Naive B cell (primary cell): Measurements from ENCODE around the gene KAZN. TPM values are rescaled to one million over a fixed set of nuclear protein-coding genes. Genes with fewer than 3 reads are reported as not detected.

ENCODE experiments used
- ATAC-seq, 2 donors: fragments of 150-1000 bp; cut with Tn5 transposase; 2 replicates each; pipeline ENCODE4 v1.10.0; 2021; ENCODE audit warnings: low read depth in 2 of 2, mild to moderate bottlenecking in 2 of 2, moderate library complexity in 2 of 2
- DNase-seq: peaks from one replicate; pipeline ENCODE4 v3.0.0; 2022
- H3K27ac Mint-ChIP-seq, 6 donors: one replicate each; pipeline ENCODE4 v1.8.0; 2020 to 2022; ENCODE audit warnings: mild to moderate bottlenecking in 6 of 6, mixed read lengths in 6 of 6, moderate library complexity in 5 of 6, inconsistent platforms in 2 of 6
- H3K27me3 Mint-ChIP-seq, 3 donors: one replicate each; pipeline ENCODE4 v1.8.0; 2021 to 2022; ENCODE audit warnings: mixed read lengths in 3 of 3, mild to moderate bottlenecking in 1 of 3
- H3K36me3 Mint-ChIP-seq, 2 donors: one replicate each; pipeline ENCODE4 v1.8.0; 2020 to 2022; ENCODE audit warnings: mixed read lengths in 2 of 2, inconsistent platforms in 1 of 2, mild to moderate bottlenecking in 1 of 2
- H3K4me1 Mint-ChIP-seq, 3 donors: one replicate each; pipeline ENCODE4 v1.8.0; 2020 to 2022; ENCODE audit warnings: mixed read lengths in 3 of 3, inconsistent platforms in 1 of 3, mild to moderate bottlenecking in 1 of 3, moderate library complexity in 1 of 3
- H3K4me3 Mint-ChIP-seq, 8 donors: one replicate each; pipeline ENCODE4 v1.8.0; 2020 to 2022; ENCODE audit warnings: mild to moderate bottlenecking in 8 of 8, mixed read lengths in 8 of 8, moderate library complexity in 8 of 8, inconsistent platforms in 2 of 8
- H3K9me3 Mint-ChIP-seq, 7 donors: one replicate each; pipeline ENCODE4 v1.8.0; 2020 to 2022; ENCODE audit warnings: mixed read lengths in 7 of 7, mild to moderate bottlenecking in 5 of 7, inconsistent platforms in 2 of 7, moderate library complexity in 1 of 7
- polyA plus RNA-seq, 6 donors: library from polyadenylated mRNA; unstranded; fragments of 300-500 nt; fragmentation: Illumina TruSeq; gene quantifications; one replicate each; pipeline ENCODE4 v1.2.3, GENCODE V29; 2021; ENCODE audit warnings: low read depth in 6 of 6

Gene KAZN
- polyA plus RNA-seq, 6 donors from 2014 or later = 0.16 TPM; not detected in 5

DNA sequence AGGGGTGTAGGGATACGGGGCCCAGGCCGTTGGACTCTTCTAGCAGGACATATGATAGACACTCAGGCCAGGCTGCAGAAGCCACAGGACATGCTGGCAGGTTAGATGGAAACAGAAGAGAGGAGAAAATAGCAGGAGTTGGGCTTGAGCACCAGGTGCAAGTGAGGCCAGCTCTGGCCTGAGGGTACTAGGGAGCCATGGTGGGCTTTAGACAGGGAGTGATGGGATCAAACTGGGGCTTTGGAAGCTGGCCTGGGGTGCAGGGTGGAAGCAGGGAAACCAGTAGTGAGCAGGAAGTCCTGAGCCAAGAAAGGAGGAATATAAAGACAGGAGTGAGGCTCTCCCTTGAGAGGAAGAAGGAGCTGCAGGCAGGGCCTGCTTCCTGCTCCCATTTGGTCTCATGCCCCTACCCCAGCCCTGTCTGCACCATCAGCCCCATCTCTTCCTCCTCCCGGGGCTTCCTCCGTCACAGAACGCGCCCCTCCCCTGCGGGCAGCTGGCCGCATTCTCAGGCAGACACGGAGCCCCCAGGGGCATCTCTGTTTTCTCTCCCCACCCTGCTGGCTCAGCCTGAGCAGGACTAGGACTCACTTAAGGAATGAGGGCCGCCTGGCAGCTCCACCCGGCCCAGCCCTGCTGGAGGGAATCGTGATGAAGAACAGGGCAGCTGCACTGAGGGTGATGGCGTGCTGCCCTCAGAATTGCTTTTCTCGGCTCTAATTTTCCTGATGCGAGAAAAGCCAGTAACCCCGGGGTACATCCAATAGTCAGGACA lies 389.5 kb downstream of the KAZN start:
- ATAC-seq (no peak), DNase-seq (no peak)
- Mint-ChIP-seq H3K4me3 (no peak overlapping the region), H3K36me3 (no peaks in the 10 kb centered on the region), H3K27me3 (peaks cover 0 to 8% (median 0%) of the 10 kb centered on the region in 3 donors), H3K27ac (no peak overlapping the region), H3K4me1 (no peaks in the 10 kb centered on the region), H3K9me3 (no peaks in the 10 kb centered on the region)

- H3K27me3 Mint-ChIP-seq = peaks cover 0 to 8% (median 0%) of the 10 kb centered on the region in 3 donors
- no peaks in the 10 kb centered on the region for H3K9me3 Mint-ChIP-seq
- no peak for DNase-seq
- no peak overlapping the region for H3K27ac Mint-ChIP-seq
- no peak for ATAC-seq
- no peaks in the 10 kb centered on the region for H3K4me1 Mint-ChIP-seq
- H3K4me3 Mint-ChIP-seq = no peak overlapping the region
- no peaks in the 10 kb centered on the region for H3K36me3 Mint-ChIP-seq
Observed at GRCh38 chr1:14988636-14989035, 390.2 kb downstream of the KAZN start.

- H3K9me3 Mint-ChIP-seq = no peaks in the 10 kb centered on the region
- H3K27ac Mint-ChIP-seq = no peak overlapping the region
- DNase-seq (no peak), ATAC-seq (no peak)
- H3K36me3 Mint-ChIP-seq = no peaks in the 10 kb centered on the region
- no peak overlapping the region for H3K4me3 Mint-ChIP-seq
- peaks cover 0 to 2% (median 0%) of the 10 kb centered on the region in 3 donors for H3K27me3 Mint-ChIP-seq
- H3K4me1 Mint-ChIP-seq = no peaks in the 10 kb centered on the region
Observed at GRCh38 chr1:14989931-14990728, 391.6 kb downstream of the KAZN start.

DNA sequence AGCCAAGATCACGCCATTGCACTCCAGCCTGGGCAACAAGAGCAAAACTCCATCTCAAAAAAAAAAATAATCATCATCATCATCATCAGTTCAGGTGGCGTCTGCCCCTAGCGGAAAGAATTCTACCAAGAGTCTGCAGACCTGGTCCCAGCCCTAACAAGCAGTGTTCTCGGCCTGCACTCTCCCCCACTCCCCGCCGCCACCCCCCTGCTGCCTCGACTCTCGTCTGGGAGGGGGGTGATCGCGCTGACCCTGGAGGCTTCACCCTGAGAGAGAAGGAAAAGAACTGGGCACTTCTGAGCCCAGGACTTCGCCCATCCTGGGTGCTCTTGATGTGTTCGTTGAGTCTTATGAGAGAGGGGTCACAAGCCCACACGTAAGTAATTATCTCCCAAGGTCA lies 394.9 kb downstream of the KAZN start:
- no peaks in the 10 kb centered on the region for H3K4me1 Mint-ChIP-seq
- H3K4me3 Mint-ChIP-seq = no peak overlapping the region
- H3K36me3 Mint-ChIP-seq = no peaks in the 10 kb centered on the region
- H3K9me3 Mint-ChIP-seq = peaks cover 0 to 1% (median 0%) of the 10 kb centered on the region in 7 donors
- no peak overlapping the region for H3K27ac Mint-ChIP-seq
- DNase-seq = no peak
- peaks cover 0 to 7% (median 0%) of the 10 kb centered on the region in 3 donors for H3K27me3 Mint-ChIP-seq
- ATAC-seq = no peak

GRCh38 chr1:14994148-14994547 lies 395.7 kb downstream of the KAZN start:
- ATAC-seq = no peak
- Mint-ChIP-seq H3K36me3 (no peaks in the 10 kb centered on the region), H3K4me1 (no peaks in the 10 kb centered on the region)

GRCh38 chr1:14994841-14995437 lies 396.5 kb downstream of the KAZN start:
- no peaks in the 10 kb centered on the region for H3K4me1 Mint-ChIP-seq
- ATAC-seq (no peak), DNase-seq (no peak)
- no peak overlapping the region for H3K27ac Mint-ChIP-seq
- no peaks in the 10 kb centered on the region for H3K36me3 Mint-ChIP-seq
- peaks cover 0 to 1% (median 0%) of the 10 kb centered on the region in 7 donors for H3K9me3 Mint-ChIP-seq
- H3K27me3 Mint-ChIP-seq = peaks cover 0 to 7% (median 4%) of the 10 kb centered on the region in 3 donors
- H3K4me3 Mint-ChIP-seq = no peak overlapping the region

More at GRCh38 chr1:14994148-14994547, 395.7 kb downstream of the KAZN start:
- H3K4me3 Mint-ChIP-seq = no peak overlapping the region
- DNase-seq = no peak
- H3K27me3 Mint-ChIP-seq = peaks cover 0 to 7% (median 0%) of the 10 kb centered on the region in 3 donors
- H3K27ac Mint-ChIP-seq = no peak overlapping the region
- H3K9me3 Mint-ChIP-seq = peaks cover 0 to 1% (median 0%) of the 10 kb centered on the region in 7 donors

- Mint-ChIP-seq H3K4me3 (no peak overlapping the region), H3K4me1 (no peaks in the 10 kb centered on the region), H3K9me3 (peaks cover 0 to 1% (median 0%) of the 10 kb centered on the region in 7 donors), H3K27me3 (peaks cover 0 to 9% (median 7%) of the 10 kb centered on the region in 3 donors), H3K36me3 (no peaks in the 10 kb centered on the region), H3K27ac (no peak overlapping the region)
- ATAC-seq (no peak), DNase-seq (no peak)
Observed at GRCh38 chr1:14996133-14997050, 397.9 kb downstream of the KAZN start.

DNA sequence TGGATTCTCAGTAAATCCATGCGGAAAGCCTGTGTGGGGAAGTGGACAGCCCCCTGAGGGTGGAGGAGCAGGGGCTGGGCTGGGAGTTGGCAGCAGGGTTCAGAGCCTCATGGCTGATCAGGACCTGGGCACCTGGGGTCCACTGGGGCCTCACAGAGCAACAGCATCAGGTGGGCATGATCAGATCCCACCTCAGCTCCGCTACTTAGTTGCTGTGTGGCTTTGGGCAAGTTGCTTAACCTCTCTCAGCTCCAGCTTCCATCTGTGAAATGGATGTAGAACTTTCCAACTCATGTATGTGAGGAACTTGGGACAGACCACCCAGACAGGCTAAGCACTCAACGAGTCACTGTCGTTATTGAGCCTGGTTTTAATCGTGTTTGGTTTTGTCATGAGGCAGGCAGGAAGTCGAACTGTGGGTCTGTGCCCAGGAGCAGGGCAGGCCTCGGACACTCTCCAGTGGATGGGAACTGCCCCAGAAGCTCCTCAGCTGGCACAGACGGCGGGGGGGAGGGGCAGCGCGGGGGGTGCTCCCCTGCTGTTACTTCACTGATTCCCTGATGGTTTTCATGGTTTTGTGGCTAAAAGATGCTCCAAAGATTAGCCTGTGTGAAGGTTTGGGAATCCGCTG lies 399.3 kb downstream of the KAZN start:
- Mint-ChIP-seq H3K27ac (no peak overlapping the region), H3K9me3 (peaks cover 0 to 1% (median 0%) of the 10 kb centered on the region in 7 donors), H3K27me3 (peaks cover 0 to 12% (median 9%) of the 10 kb centered on the region in 3 donors), H3K4me1 (no peaks in the 10 kb centered on the region), H3K4me3 (no peak overlapping the region), H3K36me3 (no peaks in the 10 kb centered on the region)
- DNase-seq (no peak), ATAC-seq (no peak)

DNA sequence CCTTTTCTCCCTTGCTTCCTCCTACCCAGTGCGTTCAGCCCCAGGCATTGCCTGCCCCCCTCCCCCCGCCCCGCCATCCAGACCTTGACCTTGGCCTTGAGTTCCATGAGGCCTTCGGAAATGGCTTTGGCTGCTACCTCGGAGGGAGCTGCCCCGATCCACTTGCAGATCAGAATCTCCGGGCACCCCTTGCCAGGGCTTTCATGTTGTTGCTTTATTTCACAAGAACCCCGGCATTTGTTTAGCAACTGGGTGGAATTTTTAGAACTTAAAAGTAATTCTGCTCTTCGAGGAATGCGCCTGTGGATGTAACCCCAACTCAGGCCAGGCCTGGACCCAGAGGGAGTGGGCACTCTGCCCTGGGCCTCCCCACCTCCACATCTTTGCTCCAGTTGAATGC lies 401.0 kb downstream of the KAZN start:
- Mint-ChIP-seq H3K36me3 (no peaks in the 10 kb centered on the region), H3K4me3 (no peak overlapping the region), H3K9me3 (peaks cover 0 to 3% (median 0%) of the 10 kb centered on the region in 7 donors), H3K27me3 (peaks cover 0 to 20% (median 9%) of the 10 kb centered on the region in 3 donors), H3K27ac (peak overlapping the region in 1 of 6 donors; percentile 67), H3K4me1 (no peaks in the 10 kb centered on the region)
- DNase-seq = no peak
- ATAC-seq = no peak

GRCh38 chr1:15000030-15000429 lies 401.5 kb downstream of the KAZN start:
- ATAC-seq (no peak), DNase-seq (no peak)
- no peaks in the 10 kb centered on the region for H3K36me3 Mint-ChIP-seq
- H3K9me3 Mint-ChIP-seq = peaks cover 0 to 3% (median 0%) of the 10 kb centered on the region in 7 donors
- no peak overlapping the region for H3K27ac Mint-ChIP-seq
- H3K27me3 Mint-ChIP-seq = peaks cover 0 to 20% (median 9%) of the 10 kb centered on the region in 3 donors
- H3K4me1 Mint-ChIP-seq = no peaks in the 10 kb centered on the region
- peak overlapping the region in 1 of 8 donors; percentile 74 for H3K4me3 Mint-ChIP-seq

- ATAC-seq (no peak), DNase-seq (no peak)
- Mint-ChIP-seq H3K36me3 (no peaks in the 10 kb centered on the region), H3K4me1 (no peaks in the 10 kb centered on the region), H3K4me3 (no peak overlapping the region), H3K9me3 (peaks cover 0 to 3% (median 0%) of the 10 kb centered on the region in 7 donors), H3K27ac (no peak overlapping the region), H3K27me3 (peaks cover 0 to 20% (median 9%) of the 10 kb centered on the region in 3 donors)
Observed at GRCh38 chr1:15000671-15001070, 402.2 kb downstream of the KAZN start.

GRCh38 chr1:15001317-15001915 lies 402.9 kb downstream of the KAZN start:
- Mint-ChIP-seq H3K36me3 (no peaks in the 10 kb centered on the region), H3K4me3 (no peak overlapping the region), H3K9me3 (peaks cover 0 to 4% (median 0%) of the 10 kb centered on the region in 7 donors), H3K27me3 (peaks cover 0 to 20% (median 9%) of the 10 kb centered on the region in 3 donors), H3K4me1 (no peaks in the 10 kb centered on the region), H3K27ac (no peak overlapping the region)
- DNase-seq (no peak), ATAC-seq (no peak)
